Stimulated activated CD4-positive, alpha-beta T cell treated with anti-CD3 and anti-CD28 coated beads, Interleukin-4, amount 100 ng/mL, for 1 hour (primary cell): Measurements from ENCODE around the gene PSAP.
A peak's percentile ranks its signal among the peaks of the same experiment; 100 is the strongest.
"Not testable (repeated sequence)": the region's sequence is repeated elsewhere in the genome, so short reads cannot be mapped to it uniquely, and the experiment has no call there.

Experiments used
- DNase-seq: peaks from one replicate; pipeline ENCODE4 v3.0.0-alpha.2; 2020

Gene PSAP

DNA sequence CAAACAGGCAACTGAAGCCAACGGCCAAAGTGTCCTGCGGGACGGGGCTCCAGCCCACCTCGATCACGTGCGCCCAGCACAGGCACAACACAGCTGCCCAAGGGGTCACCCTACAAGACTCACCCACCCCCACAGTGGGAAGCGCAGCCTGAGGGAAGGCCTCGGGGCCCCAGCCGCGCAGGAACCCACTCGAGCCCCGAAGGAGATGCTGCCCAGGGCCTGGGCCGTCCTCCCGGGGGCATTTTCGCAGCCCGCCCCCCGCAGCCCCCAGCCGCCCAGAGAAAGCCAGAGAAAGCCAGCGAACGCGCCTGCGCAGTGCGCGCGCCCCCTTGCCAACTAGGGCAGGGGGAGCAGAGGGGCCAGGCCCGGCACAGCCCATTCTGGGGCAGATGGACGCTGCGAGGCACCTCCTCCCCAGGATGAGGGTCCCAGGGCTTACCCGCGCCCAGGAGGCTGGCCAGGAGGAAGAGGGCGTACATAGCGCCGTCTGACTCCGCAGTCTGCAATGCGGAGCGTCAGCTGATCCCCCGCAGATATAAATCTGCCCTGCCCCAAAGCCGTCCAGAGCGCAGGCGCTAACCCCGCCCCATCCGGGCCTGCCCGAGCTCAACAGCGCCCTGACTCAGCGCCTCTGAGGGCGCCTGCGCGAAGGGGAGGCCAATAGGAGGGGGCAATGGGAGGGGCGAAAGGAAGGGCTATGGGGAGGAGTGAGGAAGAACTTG lies at the start of gene PSAP:
Gene PSAP (minus strand): TSS at position 509 of the 722 bp plus-strand sequence. CDS start 30 bp downstream, at position 479.
- DNase-seq, result peak; percentile 99

GRCh38 chr10:71900441-71901180 lies 49.6 kb upstream of the PSAP start:
- DNase-seq, result no peak

DNA sequence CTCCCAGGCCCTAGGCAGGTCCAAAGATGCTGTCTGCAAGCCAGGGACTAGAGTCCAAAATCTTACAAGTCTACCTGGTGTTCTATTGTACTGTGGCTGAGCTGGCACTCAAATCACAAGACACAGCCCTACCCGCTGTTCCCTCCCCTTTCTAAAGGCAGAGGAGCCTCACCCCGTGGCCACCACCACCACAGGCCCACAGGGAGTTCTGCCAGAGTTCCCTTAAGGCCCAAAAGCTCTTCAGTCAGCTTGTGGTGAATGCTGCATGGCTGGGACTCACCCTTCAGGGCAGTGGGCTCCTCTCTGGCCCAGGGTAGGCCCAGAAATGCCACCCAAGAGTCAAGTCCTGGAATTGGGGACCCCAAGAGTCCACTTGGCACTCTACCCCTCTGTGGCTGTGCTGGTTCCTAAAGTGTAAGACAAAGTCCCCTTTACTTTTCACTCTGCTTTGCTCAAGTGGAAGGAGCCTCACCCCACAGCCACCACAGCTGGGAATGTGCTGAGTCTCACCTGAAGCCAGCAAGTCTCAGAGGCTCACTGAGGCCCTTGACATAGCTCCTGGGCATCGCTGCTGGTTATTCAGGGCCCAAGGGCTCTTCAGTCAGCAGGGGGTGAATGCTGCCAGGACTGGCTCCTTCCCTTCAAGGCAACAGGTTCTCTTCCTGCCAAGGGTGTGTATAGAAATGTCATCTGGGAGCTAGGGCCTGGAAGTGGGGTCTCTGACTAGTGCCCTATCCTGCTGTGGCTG lies 48.8 kb upstream of the PSAP start:
- no peak for DNase-seq

DNA sequence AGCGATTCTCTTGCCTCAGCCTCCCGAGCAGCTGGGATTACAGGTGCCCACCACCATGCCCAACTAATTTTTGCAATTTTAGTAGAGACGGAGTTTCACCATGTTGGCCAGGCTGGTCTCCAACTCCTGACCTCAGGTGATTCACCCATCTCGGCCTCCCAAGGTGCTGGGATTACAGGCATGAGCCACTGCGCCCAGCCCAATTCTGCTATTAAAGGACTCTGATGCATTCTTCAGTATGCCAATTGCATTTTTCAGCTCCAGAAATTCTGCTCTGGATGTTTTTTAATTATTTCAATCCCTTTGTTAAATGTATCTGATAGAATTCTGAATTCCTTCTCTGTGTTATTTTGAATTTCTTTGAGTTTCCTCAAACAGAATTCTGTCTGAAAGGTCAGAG lies 47.3 kb upstream of the PSAP start:
- not testable (repeated sequence) for DNase-seq

DNA sequence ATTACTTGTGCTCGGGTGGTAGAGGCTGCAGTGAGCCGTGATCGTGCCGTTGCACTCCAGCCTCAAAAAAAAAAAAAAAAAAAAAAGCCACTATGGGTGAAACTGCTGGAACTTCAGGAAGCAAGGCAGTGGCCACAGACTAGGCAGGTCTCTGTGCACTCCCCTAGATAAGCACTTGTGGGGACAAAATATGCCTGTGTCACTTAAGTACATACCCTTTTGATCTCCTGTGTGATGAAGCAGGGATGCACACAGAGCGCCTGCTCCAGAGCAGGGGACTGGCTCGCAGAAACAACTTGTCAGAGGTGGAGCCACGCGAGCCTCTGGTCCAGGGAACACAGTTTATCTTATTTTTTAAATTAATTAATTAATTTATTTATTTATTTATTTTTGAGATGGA lies 42.9 kb upstream of the PSAP start:
- DNase-seq, result no peak

GRCh38 chr10:71893258-71893815 lies 42.3 kb upstream of the PSAP start:
- DNase-seq, result no peak

DNA sequence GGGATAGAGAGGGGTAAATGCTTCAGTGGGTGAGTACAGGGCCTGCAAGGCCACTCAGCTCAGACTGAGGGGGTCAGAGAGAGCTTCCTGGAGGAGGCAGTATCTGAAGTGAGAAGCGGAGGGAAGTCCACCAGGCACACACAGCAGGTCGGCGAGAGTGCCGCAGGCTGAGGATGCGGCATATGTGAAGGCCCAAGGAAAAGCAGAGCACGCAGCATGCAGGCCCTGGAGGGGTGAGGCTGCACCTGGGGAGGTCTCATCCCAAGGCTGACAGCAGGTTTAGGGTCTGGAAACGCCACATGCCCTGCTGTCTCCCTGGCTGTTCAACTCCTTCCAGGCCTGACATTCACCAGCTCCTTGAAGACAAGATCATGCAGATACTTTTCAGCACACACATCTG lies 40.4 kb upstream of the PSAP start:
- no peak for DNase-seq

DNA sequence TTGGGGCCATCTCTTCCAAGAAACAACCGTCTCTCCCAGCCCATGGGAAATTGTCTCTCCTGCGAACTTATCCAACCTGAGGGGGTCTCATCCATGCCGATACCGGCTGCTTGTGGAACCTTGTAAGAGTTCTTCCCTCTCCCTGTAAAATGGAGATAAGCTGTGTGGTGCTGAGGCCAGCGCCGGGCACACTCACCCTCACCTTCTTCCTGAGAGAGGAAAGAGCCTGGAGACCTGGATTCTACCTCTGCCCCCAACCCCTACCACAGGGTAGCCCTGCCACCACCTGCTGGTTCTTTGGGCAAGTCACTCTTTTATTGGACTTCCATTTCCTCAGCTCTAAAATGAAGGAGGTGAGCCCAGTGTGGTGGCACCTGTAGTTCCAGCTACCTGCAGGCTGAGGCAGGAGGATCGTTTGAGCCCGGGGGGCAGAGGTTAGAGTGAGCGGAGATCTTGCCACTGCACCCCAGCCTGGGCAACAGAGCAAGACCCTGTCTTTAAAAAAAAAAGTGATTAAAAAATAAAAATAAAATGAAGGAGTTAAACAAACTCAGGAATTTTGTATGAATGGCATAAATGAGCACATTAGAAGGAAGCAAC lies 38.4 kb upstream of the PSAP start:
- DNase-seq, result no peak

DNA sequence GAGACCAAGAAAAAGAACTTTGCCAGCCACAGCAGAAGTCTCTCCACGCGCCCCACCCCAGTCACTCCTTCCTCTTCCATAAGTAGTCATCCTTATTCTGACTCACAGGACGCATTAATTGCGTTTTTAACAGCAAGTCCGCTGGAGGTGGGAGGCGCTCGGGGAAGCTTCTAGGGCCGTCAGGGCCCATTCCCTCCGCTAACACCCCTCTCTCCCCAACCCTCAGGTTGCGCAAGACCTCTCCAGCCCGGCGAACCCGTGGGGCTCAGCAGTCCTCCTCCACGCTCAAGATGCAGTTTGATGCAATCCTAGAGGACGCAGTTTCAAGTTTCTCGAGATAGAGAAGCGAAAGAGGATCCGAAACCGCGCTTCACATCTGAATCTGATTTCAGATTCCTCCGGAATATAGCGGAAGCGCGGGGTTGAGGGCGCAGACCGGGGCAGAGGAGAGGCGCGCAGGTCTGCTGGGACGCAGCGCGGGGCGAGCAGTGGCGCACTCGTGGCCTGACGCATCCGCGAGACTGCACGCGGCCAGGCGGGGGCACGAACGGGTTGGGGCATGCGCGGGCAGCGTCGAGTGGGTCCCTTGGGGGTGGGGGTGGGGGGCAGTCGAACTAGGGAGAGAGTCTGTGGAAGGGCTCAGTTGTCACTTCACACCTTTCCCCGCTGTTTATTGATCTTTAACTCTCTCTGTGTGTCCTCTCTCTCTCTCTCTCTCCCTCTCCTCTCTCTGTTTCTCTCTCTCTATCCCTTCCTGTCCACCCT lies 37.8 kb upstream of the PSAP start:
- peak; percentile 62 for DNase-seq

GRCh38 chr10:71888248-71888622 lies 37.2 kb upstream of the PSAP start:
- no peak for DNase-seq

GRCh38 chr10:71887743-71888142 lies 36.7 kb upstream of the PSAP start:
- no peak for DNase-seq

DNA sequence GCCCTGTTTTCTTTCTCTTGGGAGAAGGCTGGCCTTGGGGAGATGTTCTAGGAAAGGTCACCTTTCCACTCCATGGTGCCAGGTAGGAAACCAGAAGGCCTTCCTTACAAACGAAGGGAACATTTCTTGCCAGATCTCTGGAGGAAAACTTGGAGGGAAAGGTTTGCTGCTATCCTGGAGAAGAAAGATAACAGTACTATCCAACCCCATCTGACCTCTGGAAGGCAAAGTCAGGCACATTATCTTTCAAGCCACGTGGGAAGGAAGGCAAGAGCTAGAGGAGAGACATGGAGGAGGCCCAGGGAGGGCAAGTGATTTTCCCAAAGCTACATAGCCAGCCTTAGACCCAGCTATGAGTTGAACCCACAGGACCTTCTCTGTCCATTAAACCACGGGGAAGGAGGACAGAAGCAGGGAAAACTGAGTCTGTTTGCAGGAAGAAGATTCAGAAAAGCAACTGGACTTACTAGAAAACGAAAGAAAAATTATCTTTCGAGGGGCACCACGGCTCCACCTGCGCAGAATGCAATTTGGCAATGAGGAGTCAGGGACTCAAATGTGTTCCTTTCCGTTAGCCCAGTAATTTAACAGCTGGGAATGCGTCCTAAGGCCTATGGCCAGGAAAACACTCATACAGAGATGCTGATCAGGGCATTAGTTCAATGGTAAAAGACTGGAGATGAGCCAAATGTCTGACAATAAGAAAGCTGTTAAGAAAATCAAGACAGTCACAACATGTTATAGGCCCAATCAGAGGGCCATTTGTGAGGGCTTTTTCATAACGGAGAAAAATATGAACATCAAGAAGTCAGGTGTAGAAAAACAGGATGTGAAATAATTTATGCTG lies 32.0 kb upstream of the PSAP start:
- DNase-seq, result no peak

DNA sequence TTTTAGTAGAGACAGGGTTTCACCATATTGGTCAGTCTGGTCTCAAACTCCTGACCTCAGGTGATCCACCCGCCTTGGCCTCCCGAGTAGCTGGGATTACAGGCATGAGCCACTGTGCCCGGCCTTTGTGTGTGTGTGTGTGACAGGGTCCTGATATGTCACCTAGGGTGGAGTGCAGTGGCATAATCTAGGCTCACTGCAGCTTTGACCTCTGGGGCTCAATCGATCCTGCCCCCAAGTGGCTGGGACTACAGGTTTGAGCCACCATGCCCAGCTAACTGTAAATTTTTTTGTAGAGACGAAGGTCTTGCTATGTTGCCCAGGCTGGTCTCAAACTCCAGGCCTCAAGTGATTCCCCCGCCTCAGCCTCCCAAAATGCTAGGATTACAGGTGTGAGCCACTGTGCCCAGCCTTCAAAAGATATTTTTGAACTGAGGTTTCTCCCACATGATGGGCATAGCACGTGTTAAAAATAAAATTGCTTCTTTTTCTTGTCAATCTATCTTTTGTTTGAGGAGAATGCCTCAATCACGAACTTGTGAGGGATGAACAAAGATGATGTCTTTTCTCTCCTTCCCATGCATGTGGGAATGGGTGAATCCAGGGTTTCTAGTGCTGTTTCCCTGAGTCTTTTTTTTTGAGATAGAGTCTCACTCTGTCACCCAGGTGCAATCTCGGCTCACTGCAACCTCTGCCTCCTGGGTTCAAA lies 30.8 kb upstream of the PSAP start:
- DNase-seq, result no peak

DNA sequence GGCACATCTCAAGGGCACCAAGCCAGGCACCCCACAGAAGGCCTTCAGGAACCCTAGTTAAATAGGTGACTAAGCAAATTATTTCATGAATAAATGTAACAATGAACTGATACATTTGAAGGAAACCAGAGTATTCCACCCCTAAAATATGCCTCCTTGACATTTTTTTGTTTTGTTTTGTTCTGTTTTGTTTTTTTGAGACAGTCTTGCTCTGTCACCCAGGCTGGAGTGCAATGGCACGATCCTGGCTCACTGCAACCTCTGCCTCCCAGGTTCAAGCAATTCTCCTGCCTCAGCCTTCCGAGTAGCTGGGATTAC lies 30.2 kb upstream of the PSAP start:
- not testable (repeated sequence) for DNase-seq

DNA sequence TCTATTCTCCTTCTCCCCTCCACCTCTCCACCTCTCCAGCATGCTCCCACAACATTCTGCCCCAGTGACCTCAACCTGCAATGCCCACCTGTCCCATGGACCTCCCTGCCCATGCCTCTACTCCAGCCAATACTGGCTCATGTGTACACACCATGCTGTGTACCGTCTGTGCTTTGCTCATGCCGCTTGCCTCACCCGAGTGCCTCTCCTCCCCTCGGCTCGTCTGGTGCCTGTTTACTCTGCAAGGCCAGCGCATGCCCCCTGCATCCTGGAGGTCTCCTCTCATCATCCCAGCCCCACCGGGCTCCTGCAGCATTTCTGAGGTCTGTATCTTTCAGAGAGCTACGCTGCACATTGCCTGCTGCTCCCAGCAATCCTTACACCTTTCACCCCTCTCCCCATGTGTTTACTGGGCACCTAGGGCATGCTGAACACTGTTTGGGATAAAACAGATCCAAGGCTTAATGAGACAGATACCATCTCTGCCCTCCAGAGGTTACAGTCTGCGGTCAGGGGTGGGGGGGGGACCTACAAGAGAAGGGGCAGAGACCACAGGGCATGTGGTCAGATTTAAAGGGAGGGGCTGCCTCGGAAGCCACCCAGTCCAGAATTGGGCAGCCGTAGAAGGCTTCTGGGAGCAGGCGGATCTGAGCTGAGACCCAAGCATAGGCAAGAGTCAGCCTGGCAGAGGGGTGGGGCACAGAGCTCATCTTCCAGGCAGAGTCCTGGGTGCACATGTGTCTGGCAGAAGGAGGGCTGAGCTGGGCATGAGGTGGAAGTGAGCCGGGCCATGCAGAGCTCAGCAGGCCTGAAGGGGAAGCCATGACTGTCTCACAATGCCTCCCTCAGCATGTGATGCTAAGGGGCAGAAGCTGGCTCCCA lies 29.6 kb upstream of the PSAP start:
- DNase-seq, result no peak

DNA sequence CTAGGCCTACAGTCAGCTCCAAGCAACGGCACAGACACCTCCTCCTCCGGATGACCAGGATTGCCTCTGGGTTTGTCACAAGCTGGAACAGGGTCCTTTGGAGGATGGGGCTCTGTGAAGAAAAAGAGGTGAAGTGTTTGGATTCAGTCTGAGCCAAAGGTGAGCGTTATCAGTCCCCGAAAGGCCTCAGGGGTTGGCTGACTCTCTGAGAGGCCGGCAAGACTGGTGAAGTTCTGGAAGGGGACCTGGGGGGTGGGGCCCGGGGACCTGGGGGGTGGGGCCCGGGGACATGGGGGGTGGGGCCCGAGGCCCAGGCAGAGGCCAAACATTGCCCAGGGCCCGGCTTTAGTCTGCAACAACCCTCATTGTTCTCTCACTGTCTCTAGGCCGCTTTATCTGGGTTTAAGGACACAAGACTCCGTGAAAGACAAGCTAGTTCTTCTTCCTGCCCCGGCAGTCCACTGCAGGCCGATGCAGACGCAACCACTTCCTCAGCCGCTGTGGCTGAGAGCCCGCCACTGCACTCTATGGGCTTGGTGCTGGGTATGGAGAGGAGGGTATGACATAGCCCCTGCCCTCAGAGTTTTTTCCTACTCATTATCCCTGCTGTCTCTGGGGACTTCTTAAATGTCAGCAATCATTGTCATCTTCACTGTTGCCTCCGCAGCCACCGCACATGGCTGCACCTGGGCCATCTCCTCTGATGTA lies 27.4 kb upstream of the PSAP start:
- DNase-seq, result no peak

- DNase-seq, result no peak
Measured at GRCh38 chr10:71877821-71878220, 26.8 kb upstream of the PSAP start.

DNA sequence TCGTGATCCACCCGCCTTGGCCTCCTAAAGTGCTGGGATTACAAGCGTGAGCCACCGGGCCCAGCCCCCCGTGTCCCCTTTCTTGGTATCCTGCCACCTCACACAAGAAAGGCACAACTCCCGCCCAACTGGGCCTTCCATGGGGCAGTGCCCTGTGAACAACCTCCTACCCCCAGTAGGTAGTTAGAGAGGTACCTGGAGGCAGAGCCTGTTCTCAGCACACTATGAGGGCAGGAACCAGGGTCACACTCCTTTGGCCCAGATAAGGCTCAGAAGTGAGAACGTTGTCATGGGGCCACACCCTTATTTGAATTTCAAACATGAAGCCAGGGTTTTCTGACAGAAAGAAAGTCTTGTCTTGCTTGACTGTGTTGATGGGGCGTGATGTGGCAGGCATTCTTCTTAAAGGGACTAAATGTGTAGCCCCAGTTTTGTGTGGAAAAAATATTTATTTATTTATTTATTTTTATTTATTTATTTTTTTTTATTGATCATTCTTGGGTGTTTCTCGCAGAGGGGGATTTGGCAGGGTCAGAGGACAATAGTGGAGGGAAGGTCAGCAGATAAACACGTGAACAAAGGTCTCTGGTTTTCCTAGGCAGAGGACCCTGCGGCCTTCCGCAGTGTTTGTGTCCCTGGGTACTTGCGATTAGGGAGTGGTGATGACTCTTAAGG lies 23.8 kb upstream of the PSAP start:
- DNase-seq, result not testable (repeated sequence)
